DMS53 treated with DMSO at 0.1 percent for 48 hours (cell line): ENCODE data around the gene SERTAD2.

ENCODE experiments used
- DNase-seq: peaks from one replicate; lab custom pipeline; 2025; ENCODE audit not compliant: unreplicated experiment; lab: John Stamatoyannopoulos, UW

Gene SERTAD2

DNA sequence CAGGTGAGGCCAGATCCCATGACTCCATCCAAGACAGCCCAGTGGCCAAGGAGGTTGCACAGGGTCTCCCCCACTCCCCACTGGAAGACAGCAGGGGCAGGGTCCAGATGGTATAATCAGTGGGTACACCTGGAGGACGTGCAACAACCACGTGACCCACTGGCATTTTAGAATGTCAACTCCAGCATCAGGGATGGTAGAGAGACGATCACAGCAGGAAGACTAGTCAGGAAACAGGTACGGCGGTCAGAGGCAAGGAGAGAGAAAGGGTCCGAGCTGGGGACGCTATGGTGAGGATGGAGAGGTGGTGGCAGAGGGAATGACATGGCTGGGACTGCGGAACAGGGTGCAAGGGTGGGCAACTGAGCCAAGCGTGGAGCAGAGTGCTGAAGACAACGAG is 23.0 kb downstream of the SERTAD2 start:
- no peak for DNase-seq

DNA sequence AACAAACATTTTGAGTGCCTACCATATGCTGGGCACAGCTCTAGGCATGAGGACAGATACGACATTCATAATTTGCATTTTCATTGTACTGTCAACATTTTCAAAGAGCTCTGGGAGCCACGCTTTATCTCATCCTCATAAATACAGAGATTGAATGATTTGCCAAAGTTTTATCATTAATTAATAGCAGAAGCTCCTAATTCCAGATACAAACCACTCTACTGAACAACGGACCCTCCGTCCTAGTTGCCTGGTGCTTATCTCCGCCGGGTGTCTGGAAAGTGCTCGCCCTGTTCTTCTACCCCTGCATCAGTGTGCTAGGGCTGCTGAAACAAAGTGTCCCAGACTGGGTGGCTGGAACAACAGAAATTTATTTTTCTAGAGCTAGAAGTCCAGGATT is 23.8 kb downstream of the SERTAD2 start:
- no peak for DNase-seq

DNA sequence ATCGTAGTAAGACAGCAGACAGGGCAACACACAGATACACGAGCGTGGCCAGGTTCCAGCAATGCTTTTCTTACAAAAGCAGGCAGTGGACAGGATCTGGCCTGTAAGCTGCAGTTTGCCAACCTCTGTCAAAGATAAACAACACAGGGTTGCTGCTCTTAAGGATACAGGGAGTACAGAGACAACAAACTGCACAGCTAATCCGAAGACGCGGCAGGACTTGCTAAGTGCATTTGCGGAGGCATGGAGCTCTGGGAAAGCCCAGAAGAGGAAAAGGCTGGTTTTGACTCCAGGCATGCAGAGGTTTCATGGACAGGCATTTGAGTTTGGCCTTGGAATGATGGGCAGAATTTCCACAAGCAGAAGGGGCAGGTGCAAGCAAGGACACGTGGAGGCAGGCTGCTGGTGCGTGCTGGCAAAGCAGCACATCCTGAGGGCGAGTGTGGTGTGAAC is 24.4 kb downstream of the SERTAD2 start:
- no peak for DNase-seq

DNA sequence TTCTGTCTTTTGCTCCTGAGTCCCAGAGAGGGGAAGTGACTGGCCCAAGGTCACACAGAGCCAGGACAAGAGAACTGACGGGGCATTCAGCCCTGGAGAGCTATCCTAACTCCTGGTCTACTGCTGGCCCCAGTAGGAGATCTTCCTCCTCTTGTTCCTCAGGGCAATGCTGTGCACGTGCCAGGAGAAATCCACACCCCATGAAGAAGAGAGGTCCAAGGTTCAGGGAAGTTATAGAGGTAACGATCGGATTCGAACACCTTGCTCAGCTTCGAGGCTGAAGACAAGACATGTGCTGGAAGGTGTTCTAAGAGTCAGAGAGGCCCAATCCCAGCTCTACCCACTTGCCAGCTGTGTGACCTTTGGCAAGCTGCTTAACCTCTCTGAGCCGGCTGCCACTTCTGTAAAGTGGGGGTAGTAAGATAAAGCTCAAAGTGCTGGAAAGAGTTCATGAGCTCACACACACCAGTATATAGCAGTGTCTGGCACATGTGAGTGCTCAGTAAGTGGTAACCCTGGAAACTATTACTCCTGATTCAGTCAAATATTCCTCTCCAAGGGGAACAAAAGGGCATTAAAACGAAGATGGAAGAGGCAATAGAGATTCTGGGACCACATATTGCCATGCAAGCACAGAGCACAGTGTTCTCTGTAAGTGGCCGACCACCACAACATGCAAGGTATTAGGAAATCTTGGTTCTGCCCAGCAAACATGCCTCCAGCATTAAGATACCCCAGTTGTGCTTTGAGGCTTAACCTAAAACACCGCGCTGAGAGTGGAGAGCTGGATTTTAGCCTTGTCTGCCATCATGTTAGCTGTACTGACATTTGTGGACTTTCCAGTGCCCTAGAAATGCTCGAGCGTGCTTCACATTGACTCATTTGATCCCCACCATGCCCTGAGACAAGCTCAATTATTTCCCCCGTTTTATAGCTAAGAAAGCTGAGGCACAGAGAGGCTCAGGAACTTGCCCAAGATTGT is 25.6 kb downstream of the SERTAD2 start:
- no peak for DNase-seq

DNA sequence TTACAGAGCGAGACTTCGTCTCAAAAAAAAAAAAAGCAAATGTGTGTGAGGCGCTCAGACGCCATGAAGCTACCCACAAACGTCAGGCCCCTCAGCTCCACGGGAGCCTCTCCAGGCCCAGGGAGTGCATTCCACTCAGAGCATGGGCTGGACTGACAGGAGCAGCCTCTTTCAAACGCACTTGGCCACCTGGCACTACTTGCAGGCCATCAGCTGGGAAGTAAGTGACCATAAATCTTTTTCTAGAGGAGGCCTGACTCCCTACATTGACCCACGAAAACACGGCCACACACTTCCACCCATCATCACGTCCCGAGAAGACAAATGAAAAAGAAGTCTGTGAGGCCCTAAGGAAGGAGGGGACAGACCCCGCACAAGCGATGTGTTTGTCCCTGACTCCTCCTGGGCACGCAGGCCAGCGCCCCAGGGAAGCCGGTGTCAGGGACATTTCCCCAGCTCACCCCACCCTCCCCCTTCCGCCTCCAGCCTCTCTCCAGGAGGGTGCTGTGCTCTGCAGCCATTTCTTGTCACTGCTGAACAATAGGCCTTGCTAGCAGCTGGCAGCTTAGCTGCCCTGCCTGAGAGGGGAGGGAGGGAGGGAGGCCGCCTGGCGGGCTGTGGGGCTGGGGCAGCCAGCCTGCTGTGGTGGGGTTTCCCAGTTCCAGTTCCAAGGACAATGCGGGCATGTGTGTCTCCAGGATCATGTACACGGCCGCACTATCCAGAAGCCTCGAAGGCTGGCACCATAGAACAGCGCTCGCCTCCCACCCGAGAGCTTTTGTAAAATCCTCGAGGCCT is 26.6 kb downstream of the SERTAD2 start:
- DNase-seq, result no peak

DNA sequence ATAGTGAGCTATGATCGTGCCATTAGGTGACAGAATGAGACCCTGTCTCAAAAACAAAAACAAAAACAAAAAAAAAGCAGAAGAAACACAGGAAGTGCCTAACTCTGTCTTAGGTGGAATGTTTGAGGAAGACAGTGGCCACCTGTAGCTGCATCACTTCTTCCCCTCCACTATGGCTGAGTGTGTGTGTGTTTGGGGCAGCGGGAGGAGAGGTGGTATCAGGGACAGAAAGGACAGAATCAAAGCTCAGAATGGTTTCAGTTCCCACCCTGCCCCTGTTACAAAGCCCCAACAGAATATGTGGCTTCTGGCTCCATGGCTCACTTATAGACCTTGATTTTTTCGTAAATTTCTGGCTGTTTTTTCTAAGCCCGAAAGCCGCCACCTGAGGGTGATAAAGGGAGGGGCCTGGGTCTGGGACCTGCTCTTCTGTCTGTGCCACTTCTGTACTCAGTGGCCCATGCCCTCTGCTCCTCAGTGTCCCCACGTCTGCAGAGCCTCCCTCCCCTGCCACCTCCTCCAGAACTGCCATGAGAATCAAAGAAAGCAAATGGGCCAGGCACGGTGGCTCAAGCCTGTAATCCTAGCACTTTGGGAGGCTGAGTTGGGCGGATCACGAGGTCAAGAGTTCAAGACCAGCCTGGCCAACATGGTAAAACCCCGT is 27.4 kb downstream of the SERTAD2 start:
- DNase-seq, result no peak

DNA sequence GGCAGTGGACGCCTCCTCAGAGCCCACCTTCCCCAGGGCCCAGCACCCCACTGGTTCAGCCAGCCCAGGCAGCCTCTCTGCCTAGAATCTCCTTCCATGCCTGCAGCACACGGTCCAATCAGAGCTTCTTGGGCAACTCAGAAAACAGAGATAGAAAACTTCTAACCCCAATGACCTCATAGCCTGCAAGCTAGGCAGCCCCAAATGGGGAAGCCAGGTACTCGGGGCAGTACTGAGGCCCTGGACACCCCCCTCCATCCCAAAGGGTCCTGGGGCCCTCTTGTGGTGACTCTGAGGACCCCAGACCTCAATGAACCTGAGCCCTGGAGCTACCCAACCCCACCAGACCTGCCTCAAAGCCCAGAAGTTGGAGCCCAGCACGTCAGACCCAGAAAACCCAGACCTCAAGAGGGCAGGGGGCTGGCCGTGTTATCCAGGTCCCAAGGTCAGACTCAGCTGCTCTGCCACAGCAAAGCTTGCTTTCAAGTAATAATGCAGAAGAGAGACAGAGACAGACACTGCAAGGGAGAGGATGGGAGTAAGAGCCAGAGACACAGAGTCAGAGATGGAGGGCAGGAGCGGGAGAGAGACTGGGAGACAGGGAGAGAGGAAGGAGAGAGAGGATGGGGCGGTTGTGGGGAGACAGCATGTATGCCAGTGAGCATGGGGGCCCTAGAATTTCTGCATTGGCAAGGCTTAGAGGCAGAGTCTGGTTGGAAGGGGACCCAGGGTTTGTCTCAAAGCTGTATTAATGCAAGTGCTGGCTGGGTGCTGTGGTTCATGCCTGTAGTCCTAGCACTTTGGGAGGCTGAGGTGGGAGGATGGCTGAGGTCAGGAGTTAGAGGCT is 28.2 kb downstream of the SERTAD2 start:
- no peak for DNase-seq

DNA sequence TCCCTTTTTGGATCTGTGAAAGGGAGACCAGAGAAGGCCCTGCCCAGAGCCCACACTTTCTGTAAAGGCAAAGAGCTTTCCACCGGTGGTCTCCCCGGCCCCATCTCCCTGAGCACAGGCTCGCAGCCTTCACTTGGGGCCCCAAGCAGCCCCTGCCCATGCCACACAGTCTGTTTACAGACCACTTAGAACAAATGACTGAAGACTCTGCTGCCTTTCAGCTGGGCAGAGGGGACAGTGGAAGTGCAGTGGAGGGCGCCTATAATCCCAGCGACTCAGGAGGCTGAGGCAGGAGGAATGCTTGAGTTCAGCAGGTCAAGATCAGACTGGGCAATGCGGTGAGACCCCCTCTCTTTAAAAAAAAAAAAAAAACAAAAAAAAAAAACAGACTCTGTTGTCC is 28.9 kb downstream of the SERTAD2 start:
- DNase-seq, result no peak

DNA sequence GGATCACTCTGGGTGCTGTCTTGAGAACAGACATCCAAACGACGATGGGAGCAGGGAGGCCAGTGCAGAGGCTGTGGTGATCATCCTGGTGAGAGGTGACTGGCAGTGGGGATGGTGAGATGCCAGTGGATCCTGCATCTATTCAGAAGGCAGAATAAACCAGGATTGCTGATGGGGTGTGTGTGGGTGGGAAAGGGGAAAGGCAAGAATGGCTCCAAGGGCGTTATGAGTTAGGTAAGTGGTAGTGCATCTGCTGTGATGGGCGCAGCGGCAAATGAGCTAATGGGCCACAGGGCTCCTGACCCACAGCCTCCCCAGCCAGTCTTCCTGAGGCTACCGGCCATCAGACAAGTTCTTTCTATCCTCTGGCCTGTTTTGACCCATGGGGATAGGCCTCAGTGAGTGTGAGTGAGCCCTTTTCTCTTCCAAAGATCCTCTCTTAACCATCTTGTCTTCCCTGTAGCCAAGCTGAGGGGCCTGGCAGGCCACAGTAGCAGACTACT is 29.6 kb downstream of the SERTAD2 start:
- no peak for DNase-seq

DNA sequence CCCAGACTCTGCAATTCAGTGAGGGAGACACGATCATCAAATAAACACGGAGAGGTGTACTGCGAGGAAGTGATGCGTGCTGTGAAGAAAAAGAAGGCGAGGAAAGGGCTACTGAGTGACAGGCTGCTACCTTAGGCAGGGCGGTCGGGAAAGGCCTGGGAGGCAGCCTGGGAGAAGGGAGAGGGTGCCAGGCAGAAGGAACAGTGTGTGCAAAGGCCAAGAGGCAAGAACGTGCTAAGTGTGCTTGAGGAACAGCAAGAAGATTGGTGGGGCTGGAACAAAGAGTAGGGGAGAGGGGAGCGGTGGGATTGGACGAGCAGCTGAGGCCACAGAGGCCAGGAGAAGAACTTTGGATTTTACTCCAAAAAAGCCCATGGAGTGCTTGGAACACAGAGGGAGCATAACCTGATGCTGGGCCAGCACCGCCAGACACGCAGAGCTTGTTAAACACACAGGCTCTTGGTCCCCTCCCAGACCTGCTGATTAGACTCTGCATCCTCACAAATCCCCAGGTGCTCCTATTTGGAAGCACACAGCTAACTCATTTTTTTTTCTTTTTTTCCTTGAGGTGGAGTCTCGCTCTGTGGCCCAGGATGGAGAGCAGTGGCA is 30.4 kb downstream of the SERTAD2 start:
- no peak for DNase-seq

DNA sequence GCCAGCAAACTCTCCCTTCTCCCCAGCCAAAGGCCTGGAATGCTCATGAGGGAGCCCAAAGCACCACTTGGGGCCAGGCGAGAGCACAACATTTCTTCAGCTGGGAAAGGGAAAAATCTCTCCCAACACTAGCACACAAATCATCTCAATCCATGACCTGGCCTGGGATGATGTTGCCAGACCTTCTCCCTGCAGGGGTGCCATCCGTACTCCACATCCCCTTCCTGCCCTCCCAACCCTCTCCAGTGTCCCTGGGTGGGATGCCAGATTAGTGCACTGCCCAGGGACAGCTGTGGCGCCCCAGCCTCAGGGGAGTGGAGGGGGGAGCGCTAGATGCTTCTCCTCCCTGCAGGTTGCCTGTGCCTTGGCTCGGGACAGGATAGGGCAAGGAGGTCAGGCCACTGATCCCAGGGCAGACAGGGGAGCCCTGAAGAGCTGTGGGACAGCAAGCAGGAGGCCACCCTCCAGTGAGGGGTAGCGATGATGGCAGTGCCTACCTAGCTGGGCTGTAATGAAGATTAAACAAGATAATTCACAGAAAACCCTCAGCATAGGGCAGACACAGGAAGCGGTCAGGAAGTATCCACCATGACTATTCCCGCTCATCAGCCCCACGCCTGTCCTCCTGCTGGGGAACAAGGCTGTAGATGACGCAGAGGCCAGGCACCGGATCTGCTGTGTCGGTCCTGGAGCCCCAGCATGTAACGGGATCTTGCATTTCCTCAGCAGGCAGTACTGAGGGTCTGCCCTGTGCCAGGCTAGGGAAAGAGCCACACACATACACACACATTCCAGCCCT is 31.1 kb downstream of the SERTAD2 start:
- no peak for DNase-seq

DNA sequence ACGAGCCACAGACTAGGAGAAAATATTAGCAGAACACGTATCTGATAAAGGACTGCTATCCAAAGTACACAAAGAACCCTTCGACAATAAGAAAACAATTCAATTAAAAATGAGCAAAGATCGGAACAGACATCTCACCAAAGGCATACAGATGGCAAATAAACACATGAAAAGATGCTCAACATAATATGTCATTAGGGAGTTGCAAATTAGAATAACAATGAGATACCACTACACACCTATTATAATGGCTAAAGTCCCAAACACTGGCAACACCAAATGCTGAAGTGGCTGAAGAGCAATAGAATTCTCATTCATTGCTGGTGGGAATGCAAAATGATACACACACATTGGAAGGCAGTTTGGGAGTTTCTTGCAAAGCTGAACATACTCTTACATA is 33.1 kb downstream of the SERTAD2 start:
- DNase-seq, result no peak

DNA sequence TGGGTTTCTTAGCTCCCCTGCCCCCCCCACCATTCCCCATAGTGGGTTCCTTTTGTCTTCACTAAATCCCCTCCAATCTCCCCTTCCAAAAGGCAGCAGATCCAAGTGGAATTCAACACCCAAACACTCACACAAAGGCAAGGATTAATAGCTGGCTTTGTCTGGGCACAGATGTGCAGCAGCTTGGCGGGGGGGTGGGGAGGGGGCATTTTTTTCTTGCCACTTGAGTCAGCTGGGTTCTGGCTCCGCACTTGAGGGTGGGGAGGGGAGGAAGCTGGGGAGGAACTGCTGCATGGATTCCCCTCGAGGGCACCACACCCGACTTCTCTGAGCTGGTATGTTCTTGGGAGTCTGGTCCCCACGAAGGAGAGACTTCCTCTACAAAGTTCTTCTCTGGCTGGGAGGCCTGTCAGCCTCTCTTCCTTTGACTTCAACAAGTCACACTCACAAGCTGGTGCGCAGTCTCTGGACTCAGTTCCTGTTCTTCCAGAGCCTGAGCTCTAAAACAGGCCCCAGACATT is 36.0 kb downstream of the SERTAD2 start:
- DNase-seq, result no peak

DNA sequence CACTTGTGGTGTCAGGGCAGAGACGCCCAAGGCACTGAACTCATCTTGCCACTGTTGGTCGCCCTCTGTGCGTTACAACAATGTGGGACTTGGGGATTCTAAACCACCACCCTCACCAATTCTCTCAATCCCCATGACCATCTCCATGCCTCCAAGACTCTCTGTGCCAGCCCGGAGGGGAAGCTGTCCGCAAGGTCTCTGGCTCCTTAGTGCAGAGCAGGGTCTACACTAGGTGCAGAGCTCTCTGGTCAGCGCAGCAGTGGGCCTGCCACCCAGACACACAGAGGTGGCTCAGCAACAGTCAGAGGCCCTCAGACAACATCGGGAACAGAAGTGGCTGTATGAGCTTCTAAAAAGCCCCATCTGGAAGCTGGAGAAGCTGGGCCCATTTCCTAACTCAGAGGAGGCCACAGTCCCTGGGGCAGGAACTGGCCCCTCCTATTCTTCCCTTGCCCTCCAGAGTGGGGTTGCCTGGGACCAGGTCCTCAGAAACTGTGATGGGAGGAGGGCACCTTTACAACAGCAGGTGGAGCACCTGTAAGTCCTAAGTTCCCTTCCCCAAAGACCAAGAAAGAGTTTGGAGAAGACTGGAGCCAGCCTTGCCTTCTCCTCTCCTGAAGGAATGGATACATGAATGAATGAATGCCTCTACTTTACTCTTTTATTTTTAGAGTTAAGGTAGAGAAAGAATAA is 37.7 kb downstream of the SERTAD2 start:
- DNase-seq, result no peak

DNA sequence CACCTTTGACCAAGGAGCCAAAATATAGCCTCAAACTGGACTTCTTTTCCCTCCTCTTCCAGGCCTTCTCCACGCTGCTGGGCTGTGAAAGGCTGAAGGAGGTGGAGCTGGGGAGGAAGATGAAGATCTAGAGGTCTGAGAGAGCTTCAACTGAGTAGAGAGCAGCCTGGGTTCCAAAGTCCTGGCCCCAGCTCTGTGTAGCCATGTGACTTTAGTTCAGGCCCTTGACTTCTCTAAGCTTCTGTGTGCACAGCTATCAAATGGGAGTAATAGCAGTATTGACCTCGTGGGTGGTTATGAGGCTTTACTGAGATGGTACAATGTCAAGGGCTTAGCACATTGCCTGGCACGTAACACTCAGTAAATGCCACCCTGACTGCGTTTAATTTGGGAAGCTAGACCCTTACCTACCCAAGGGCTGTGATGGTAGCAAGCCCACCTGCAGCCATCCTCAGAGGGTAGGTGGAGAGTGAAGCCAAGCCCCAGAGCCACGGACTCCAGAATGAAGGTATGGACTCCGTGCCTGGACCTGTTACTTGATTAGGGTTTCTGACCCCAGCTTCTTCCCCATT is 38.4 kb downstream of the SERTAD2 start:
- no peak for DNase-seq

DNA sequence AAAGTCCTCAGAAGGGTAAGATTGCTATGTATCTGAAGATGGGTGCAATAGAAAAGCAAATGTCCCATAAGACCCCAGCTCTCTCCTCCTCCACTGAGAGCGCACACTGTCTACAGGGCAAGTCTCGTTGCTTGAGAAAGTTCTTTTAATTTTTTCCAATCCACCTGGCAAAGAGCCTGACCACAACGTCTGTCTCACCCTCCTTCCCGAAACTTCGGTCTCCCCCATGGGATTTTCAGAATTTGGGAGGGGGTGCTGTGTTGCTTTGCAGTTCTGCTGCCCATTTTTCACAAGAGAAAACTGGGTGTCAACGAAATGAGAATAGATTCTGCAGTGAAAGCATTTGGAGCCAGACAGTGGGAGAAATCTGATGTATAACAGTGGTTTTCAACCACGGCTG is 40.4 kb downstream of the SERTAD2 start:
- DNase-seq, result no peak

DNA sequence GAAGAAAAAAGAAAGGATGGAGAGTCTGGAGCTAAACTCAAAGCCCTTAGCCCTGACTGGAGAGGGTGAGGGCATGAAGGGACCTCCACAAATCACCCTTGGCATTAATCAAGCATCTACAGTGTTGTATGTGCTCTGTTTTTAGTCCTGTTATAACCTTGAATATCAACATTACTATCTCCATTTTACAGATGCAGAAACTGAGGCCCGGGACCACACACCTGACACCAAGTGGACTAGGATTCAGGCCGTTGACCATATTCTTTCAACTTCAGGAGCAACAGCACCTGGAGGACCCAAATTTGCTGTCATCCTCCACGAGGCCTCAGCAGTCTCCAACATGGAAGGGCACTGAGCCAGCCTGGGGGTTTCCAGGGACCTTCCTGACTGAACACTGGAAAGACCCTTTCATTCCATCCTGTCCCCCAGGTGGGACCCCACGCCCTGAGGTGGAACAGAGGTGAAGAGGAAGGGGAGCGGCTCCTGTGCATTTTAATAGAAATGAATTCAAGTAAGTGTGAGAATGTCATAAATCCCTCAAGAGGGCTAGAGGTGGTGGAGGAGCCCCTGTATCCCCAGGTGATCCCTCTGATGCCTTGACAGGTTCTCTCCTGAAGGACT is 41.0 kb downstream of the SERTAD2 start:
- no peak for DNase-seq
